ENCODE data around the gene CACNA1C. TPM values are rescaled to one million over a fixed set of nuclear protein-coding genes. Genes with fewer than 3 reads are reported as not detected.
A peak's percentile ranks its signal among the peaks of the same experiment; 100 is the strongest.

Gene CACNA1C
- total RNA-seq, 1 experiment from 2014 or later = 1.1 TPM

- Histone ChIP-seq H3K4me1 (ENCODE audit: insufficient read depth, low read length) (peaks cover 5% of the 10 kb centered on the region; the same call in 1 of the 2 replicates), H4K5ac (ENCODE audit: insufficient read length, low read depth, low read length) (no peak overlapping the region), H3K23ac (ENCODE audit: insufficient read length, low read depth, low read length) (no peak overlapping the region), H2BK5ac (ENCODE audit: insufficient read length, low read length) (no peak overlapping the region), H3K79me2 (ENCODE audit: insufficient read depth, low read length) (no peaks in the 10 kb centered on the region), H3K18ac (ENCODE audit: insufficient read length, low read depth, low read length) (no peak overlapping the region), H4K91ac (ENCODE audit: insufficient read length, low read depth, low read length) (no peak overlapping the region), H3K4ac (ENCODE audit: low read depth, low read length) (no peak overlapping the region), H3K27ac (ENCODE audit: insufficient read length, low read depth, low read length) (no peak overlapping the region), H2BK20ac (ENCODE audit: low read depth, low read length, poor library complexity, severe bottlenecking) (no peak overlapping the region), H3K23me2 (ENCODE audit: insufficient read length, low read depth, low read length, poor library complexity, severe bottlenecking) (no peaks in the 10 kb centered on the region), H3K14ac (ENCODE audit: insufficient read depth, low read length) (peak overlapping the region; percentile 79), H2BK120ac (ENCODE audit: low read depth, low read length, poor library complexity, severe bottlenecking) (no peak overlapping the region), H4K8ac (replicated peaks; ENCODE audit: insufficient read length, low read depth, low read length) (no peak overlapping the region), H3K9me3 (ENCODE audit: control insufficient read depth, low read depth, low read length) (no peaks in the 10 kb centered on the region), H3K9ac (ENCODE audit: extremely low read depth, insufficient read length, low read length) (no peak overlapping the region), H3K56ac (ENCODE audit: insufficient read length, low read depth, low read length) (no peak overlapping the region), H4K20me1 (ENCODE audit: control insufficient read depth, insufficient read depth, insufficient read length) (no peaks in the 10 kb centered on the region), H3K27me3 (ENCODE audit: insufficient read depth, low read length) (no peaks in the 10 kb centered on the region), H2AK5ac (ENCODE audit: insufficient read length, low read length) (no peak overlapping the region), H2BK12ac (ENCODE audit: insufficient read length, low read depth, low read length) (no peak overlapping the region), H2AFZ (ENCODE audit: low read length) (no peak overlapping the region), H3K4me2 (ENCODE audit: insufficient read depth, insufficient read length, low read length) (no peak overlapping the region), H3K79me1 (ENCODE audit: insufficient read depth, low read depth, low read length, poor library complexity, severe bottlenecking) (no peaks in the 10 kb centered on the region), H3T11ph (ENCODE audit: low read length) (no peak overlapping the region), H2BK15ac (ENCODE audit: low read depth, low read length) (no peak overlapping the region)
- WGBS (ENCODE audit: extremely low coverage, insufficient read length, low lambda C conversion rate) = no CpG with 5 or more reads among the region's 6 CpGs
- Mint-ChIP-seq H3K9me3 (no peaks in the 10 kb centered on the region), H3K27ac (peak overlapping the region in 1 of 3 experiments; percentile 76; a peak in 2 of 7 replicates), H3K4me1 (peaks cover 40 to 41% of the 10 kb centered on the region in 2 experiments), H3K4me3 (no peak overlapping the region), H3K27me3 (ENCODE audit: low read depth) (peaks cover 3% of the 10 kb centered on the region; the same call in 1 of the 2 replicates), H3K36me3 (ENCODE audit: insufficient read depth in 1 of 3, low read depth in 3 of 3) (no peaks in the 10 kb centered on the region)
- TF ChIP-seq, protein P1, sequence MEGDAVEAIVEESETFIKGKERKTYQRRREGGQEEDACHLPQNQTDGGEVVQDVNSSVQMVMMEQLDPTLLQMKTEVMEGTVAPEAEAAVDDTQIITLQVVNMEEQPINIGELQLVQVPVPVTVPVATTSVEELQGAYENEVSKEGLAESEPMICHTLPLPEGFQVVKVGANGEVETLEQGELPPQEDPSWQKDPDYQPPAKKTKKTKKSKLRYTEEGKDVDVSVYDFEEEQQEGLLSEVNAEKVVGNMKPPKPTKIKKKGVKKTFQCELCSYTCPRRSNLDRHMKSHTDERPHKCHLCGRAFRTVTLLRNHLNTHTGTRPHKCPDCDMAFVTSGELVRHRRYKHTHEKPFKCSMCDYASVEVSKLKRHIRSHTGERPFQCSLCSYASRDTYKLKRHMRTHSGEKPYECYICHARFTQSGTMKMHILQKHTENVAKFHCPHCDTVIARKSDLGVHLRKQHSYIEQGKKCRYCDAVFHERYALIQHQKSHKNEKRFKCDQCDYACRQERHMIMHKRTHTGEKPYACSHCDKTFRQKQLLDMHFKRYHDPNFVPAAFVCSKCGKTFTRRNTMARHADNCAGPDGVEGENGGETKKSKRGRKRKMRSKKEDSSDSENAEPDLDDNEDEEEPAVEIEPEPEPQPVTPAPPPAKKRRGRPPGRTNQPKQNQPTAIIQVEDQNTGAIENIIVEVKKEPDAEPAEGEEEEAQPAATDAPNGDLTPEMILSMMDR (conservative IDR thresholded peaks at IDR 0.05) = no peak
- peak; percentile 56 for DNase-seq
These were observed 587.9 kb downstream of the CACNA1C start for GRCh38 chr12:2640709-2641108.

All from H9 (cell line).